Hepatocyte (in vitro differentiated cells): ENCODE measurements around the gene C2CD4A.

ENCODE experiments used
- EZH2 ChIP-seq: fragments of 200-600 bp; sonication (generic); IDR thresholded peaks from 2 replicates; pipeline ENCODE4 v1.6.1; 2016; ENCODE audit warnings: antibody characterized with exemption, mild to moderate bottlenecking, borderline replicate concordance
- TF ChIP-seq, protein P1 (sequence below): fragments of 200-600 bp; sonication (generic); IDR thresholded peaks from 2 replicates; pipeline ENCODE4 v1.5.1; 2016; ENCODE audit warnings: antibody characterized with exemption, mild to moderate bottlenecking; ENCODE audit not compliant: poor library complexity

GRCh38 chr15:62108411-62108810 is 41.6 kb downstream of the C2CD4A start:
- TF ChIP-seq, protein P1, sequence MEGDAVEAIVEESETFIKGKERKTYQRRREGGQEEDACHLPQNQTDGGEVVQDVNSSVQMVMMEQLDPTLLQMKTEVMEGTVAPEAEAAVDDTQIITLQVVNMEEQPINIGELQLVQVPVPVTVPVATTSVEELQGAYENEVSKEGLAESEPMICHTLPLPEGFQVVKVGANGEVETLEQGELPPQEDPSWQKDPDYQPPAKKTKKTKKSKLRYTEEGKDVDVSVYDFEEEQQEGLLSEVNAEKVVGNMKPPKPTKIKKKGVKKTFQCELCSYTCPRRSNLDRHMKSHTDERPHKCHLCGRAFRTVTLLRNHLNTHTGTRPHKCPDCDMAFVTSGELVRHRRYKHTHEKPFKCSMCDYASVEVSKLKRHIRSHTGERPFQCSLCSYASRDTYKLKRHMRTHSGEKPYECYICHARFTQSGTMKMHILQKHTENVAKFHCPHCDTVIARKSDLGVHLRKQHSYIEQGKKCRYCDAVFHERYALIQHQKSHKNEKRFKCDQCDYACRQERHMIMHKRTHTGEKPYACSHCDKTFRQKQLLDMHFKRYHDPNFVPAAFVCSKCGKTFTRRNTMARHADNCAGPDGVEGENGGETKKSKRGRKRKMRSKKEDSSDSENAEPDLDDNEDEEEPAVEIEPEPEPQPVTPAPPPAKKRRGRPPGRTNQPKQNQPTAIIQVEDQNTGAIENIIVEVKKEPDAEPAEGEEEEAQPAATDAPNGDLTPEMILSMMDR: no peak
- TF ChIP-seq EZH2: no peak
